Stimulated activated CD8-positive, alpha-beta memory T cell treated with anti-CD3 and anti-CD28 coated beads, Interleukin-4, amount 100 ng/mL, for 1 hour (primary cell): ENCODE measurements around the gene NCF4.

Experiments
- DNase-seq, 2 donors: peaks; one replicate each; pipeline ENCODE4 v3.0.0-alpha.2; 2020; ENCODE audit warnings: low read depth in 2 of 2, low spot score in 1 of 2

Gene NCF4

DNA sequence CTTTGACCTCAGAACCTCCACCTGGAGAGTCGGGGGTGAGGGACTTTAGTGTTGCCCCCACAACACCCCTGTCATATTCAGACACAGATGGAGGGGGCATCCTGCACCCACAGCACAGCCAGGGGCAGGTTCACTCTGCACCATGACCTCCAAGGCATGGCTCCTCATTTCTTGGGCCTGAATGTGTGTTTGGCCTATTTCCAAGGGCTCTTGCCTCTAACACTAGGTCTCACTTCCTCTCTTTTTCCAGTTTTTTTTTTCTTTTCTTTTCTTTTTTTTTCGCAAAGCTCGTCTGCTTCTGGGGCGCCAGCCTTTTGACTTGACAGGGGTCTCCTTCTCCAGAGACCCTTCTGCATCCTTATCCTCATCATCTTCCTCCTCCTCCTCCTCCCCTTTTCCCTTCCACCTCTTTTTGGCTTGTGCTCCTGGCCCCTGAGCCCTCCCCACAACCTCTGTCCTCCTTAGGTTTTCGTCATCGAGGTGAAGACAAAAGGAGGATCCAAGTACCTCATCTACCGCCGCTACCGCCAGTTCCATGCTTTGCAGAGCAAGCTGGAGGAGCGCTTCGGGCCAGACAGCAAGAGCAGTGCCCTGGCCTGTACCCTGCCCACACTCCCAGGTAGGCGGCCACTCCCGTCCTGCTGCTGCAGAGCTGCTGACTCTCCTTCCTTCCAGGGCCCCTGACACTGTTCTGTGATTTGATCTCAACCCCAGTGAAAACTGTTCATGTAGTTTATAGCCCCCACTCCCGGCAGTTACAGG is 3.8 kb downstream of the NCF4 start:
- no peak for DNase-seq

- no peak for DNase-seq
These were observed 4.5 kb downstream of the NCF4 start for GRCh38 chr22:36865346-36865745.

- no peak for DNase-seq
These were observed 6.9 kb downstream of the NCF4 start for GRCh38 chr22:36867695-36868094.

GRCh38 chr22:36868546-36869181 is 7.9 kb downstream of the NCF4 start:
- DNase-seq, result no peak

DNA sequence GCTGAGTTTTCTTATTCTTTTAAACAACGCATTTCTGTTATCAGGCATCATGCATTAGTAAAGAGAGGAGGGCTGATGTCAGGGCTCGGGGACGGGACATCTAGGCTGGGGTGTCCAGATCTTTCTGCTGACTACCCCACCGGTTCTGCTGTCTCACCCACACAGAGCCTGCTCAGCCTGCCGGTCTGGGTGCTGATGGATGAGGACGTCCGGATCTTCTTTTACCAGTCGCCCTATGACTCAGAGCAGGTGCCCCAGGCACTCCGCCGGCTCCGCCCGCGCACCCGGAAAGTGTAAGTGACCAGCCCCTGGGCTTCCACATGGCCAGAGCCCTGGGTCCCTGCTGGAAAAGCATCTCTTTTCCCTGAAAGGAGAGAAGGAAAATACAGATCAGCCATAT is 9.4 kb downstream of the NCF4 start:
- DNase-seq, result no peak

DNA sequence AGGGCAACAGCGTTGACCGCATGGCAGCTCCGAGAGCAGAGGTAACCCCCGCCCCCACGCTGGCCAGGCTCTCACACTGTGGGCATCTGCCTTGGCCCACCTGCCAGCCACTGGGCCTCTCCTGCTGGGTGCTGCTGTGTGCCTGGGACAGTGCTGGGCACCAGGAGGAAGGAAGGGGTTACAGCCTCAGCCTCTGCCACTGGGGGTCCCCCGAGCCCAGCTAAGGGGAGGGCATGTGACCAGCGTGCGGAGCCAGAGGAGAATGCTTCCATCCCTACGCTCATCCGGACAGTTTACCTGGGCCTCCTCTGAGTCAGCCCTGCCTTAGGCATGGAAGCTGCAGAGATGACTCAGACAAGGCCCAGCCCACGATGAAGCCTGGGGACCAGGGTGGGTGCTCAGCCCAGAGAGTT is 10.9 kb downstream of the NCF4 start:
- no peak for DNase-seq

- no peak for DNase-seq
These were observed 11.3 kb downstream of the NCF4 start for GRCh38 chr22:36872084-36872483.

GRCh38 chr22:36872866-36873498 is 12.2 kb downstream of the NCF4 start:
- DNase-seq, result no peak

GRCh38 chr22:36873614-36874308 is 13.0 kb downstream of the NCF4 start:
- DNase-seq, result no peak

GRCh38 chr22:36874309-36874696 is 13.5 kb downstream of the NCF4 start:
- DNase-seq, result no peak

DNA sequence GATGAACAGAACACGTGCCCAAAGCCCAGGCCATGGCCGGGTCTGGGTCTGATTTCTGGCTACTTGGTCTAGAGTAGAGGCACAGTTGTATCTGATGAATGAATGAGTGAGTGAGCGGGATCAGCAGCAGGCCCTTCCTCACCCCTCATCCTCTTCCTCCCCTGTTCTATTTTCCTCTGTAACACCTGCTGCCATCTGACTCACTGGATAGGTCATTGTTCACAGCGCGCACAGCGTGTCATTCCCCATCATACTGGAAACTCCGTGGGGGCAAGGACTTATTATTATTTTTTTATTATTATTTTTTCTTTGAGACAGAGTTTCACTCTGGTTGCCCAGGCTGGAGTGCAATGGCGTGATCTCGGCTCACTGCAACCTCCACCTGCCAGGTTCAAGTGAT is 13.9 kb downstream of the NCF4 start:
- no peak for DNase-seq

DNA sequence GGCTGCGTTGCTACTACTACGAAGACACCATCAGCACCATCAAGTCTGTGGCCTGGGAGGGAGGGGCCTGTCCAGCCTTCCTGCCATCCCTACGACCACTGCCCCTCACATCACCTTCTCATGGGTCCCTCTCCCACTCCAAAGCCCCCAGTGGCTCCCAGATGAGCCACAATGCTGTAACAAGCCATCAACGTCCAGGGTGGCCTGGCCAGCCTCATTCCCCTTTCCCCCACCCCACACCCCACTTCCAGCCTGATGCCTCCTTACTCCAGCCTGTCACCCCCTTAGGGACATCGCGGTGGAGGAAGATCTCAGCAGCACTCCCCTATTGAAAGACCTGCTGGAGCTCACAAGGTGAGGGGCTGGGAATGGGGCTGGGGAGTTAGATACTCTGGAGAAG is 14.9 kb downstream of the NCF4 start:
- DNase-seq, result no peak

DNA sequence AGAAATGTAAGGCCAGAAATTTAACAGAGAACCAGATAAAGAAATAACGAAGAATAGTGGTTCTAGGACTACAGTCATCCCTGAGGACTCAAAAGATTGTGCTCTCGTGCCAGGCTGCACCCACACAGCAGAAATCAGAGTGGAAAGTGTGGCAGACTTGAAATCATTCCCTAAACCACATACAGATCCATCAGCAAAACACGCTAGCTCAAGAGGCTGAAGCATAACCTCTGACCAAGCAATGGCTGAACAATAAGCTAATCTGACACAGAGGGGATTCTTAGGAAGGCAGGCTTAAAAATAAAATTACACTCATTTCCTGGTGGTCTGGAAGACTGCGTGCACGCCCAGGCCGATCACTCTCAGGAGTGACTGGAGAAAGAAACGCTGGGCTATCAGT is 19.0 kb downstream of the NCF4 start:
- no peak for DNase-seq

- DNase-seq, result no peak
These were observed 20.9 kb downstream of the NCF4 start for GRCh38 chr22:36881504-36882245.

GRCh38 chr22:36884349-36885158 is 23.7 kb downstream of the NCF4 start:
- DNase-seq, result no peak

- DNase-seq, result no peak
These were observed 24.7 kb downstream of the NCF4 start for GRCh38 chr22:36885474-36885873.

DNA sequence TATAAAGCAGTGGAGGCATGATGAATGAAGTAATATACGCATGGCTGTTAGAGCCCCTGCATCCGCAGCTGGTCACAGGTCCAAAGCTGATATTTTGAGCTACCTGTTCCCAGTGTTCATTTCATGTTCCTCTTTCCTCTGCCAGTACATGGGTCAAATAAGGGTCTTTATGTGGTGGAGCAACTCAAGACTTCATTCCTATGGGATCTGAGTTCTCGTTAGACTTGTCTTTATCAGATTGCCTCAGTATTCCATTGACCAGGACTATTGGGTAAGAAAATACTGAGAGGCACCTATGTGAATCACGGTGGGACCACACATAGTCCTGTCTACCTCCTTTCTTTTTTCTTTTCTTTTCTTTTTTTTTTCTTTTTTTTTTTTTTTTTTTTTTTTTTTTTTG is 25.2 kb downstream of the NCF4 start:
- no peak for DNase-seq

GRCh38 chr22:36887162-36887561 is 26.4 kb downstream of the NCF4 start:
- no peak for DNase-seq

GRCh38 chr22:36891646-36892045 is 30.8 kb downstream of the NCF4 start:
- DNase-seq, result no peak

DNA sequence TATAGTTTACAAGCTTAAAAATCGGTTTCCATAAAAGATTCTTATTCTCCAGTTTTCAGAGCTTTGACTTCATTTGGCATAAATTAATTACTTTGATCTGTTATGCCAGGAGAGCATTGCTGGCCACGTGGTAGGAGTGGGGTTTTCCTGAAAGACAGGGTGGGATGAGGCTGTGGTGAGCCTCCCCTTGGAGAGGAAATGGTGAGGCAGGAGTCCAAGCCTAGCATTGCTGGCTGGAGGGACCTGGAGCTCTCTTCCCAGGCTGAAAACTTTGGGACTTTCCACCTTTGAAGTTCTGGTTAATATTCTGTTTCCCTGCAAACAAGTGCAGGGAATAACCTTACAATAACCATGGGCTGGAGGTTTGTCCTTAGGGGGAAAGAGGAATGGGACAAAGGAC is 31.5 kb downstream of the NCF4 start:
- DNase-seq, result no peak
